ENCODE data around the gene TPPP2. TPM values are rescaled to one million over a fixed set of nuclear protein-coding genes. Genes with fewer than 3 reads are reported as not detected.

TPPP2 gene
- polyA plus RNA-seq, 1 of the 3 experiments (the other 2 are of a cell fraction), result not detected

DNA sequence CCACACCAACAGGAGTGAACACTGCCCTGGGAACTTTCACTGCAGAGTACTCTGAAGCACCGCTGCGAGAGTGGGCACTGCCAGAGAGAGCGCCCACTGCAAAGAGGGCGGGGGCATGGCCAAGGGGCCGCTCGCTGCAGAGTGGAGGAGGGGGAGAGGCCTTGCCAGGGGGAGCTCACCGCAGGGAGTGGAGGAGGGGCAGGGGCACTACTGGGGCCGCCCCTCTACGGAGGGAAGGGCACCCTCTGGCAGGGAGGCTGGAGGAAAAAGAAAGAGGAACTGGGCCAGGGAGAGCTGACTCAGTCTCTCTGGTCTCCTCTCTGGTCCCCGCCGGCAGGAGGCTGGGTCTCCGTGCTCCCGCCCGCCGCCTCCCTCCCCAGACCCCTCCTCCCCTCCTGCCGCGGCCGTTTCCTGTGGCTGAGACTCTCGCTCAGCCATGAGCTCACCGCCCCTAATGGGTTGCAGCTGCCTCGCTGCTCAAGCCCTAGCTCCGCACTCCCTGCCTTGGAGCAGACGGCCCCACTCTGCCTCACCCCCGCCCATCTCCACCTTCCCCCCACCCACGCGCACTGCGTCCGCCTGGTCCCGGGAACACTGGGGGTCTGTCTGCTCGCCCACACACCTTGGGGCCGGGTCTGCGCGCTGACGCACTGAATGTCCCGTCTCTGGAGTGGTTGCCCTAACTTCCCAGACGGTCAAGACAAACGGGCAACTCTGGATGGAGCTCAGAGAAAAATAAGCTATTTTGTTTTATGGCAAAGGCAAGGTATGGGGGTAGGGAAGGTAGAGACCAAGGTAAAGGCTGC, 41.4 kb downstream of the TPPP2 start:
- peaks cover 22 to 37% of the 10 kb centered on the region in 2 experiments for H3K4me1 ChIP-seq (ENCODE audit: control insufficient read depth in 1 of 2, insufficient read depth in 2 of 2, low read depth in 1 of 2, low read length in 1 of 2)
- 5% methylated on average over 26 of the region's 37 CpGs for WGBS (ENCODE audit: low lambda C conversion rate)
- no peaks in the 10 kb centered on the region for H3K9me2 ChIP-seq
- peak overlapping the region; percentile 81 to 89 for H3K4me3 ChIP-seq (ENCODE audit: low read depth in 2 of 2, low read length in 1 of 2)
- no peak overlapping the region; the same call in 1 of the 2 replicates for H2AFZ ChIP-seq (ENCODE audit: low read depth)
- no peaks in the 10 kb centered on the region for H3K9me3 ChIP-seq
- peak overlapping the region; percentile 98 to 99 for H3K27ac ChIP-seq (ENCODE audit: low read depth in 2 of 2, low read length in 1 of 2)
- 0 out of 2 replicates have a peak, but pooled peaks cover 8% of the 10 kb centered on the region for H4K20me1 ChIP-seq (ENCODE audit: insufficient read depth)
- H3K9ac ChIP-seq, result peak overlapping the region; percentile 93
- peak in 1 of 2 experiments; percentile 25; a peak in 1 of 4 replicates for TF ChIP-seq EP300 (IDR thresholded peaks at IDR 0.05; ENCODE audit: borderline replicate concordance in 1 of 2, low read depth in 1 of 2, low read length in 1 of 2)
- TF ChIP-seq CHD2 (IDR thresholded peaks at IDR 0.05; ENCODE audit: low read length, partially characterized antibody), result peak; percentile 73
- no peak for TF ChIP-seq RXRA (IDR thresholded peaks at IDR 0.05; ENCODE audit: borderline replicate concordance, low read depth)
- peak; percentile 55; the same call in 1 of the 2 replicates for TF ChIP-seq TAF1 (IDR thresholded peaks at IDR 0.05; ENCODE audit: borderline replicate concordance, low read depth, low read length)
- TF ChIP-seq, protein P1, sequence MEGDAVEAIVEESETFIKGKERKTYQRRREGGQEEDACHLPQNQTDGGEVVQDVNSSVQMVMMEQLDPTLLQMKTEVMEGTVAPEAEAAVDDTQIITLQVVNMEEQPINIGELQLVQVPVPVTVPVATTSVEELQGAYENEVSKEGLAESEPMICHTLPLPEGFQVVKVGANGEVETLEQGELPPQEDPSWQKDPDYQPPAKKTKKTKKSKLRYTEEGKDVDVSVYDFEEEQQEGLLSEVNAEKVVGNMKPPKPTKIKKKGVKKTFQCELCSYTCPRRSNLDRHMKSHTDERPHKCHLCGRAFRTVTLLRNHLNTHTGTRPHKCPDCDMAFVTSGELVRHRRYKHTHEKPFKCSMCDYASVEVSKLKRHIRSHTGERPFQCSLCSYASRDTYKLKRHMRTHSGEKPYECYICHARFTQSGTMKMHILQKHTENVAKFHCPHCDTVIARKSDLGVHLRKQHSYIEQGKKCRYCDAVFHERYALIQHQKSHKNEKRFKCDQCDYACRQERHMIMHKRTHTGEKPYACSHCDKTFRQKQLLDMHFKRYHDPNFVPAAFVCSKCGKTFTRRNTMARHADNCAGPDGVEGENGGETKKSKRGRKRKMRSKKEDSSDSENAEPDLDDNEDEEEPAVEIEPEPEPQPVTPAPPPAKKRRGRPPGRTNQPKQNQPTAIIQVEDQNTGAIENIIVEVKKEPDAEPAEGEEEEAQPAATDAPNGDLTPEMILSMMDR (IDR thresholded peaks at IDR 0.05), result no peak
- no peak for TF ChIP-seq ELF1 (IDR thresholded peaks at IDR 0.05)
- no peak for TF ChIP-seq NFIC (IDR thresholded peaks at IDR 0.05; ENCODE audit: borderline replicate concordance)
- peak; percentile 47; the same call in 1 of the 2 replicates for TF ChIP-seq POLR2AphosphoS5 (IDR thresholded peaks at IDR 0.05; ENCODE audit: low read depth, low read length)
- TF ChIP-seq NRF1 (IDR thresholded peaks at IDR 0.05; ENCODE audit: low read depth, low read length), result no peak
- TF ChIP-seq TCF12 (IDR thresholded peaks at IDR 0.05), result peak; percentile 90
- 0 out of 2 replicates have a peak, but pooled peaks have one; percentile 2 for TF ChIP-seq RAD21 (IDR thresholded peaks at IDR 0.05; ENCODE audit: low read length)
- TF ChIP-seq, protein P2, sequence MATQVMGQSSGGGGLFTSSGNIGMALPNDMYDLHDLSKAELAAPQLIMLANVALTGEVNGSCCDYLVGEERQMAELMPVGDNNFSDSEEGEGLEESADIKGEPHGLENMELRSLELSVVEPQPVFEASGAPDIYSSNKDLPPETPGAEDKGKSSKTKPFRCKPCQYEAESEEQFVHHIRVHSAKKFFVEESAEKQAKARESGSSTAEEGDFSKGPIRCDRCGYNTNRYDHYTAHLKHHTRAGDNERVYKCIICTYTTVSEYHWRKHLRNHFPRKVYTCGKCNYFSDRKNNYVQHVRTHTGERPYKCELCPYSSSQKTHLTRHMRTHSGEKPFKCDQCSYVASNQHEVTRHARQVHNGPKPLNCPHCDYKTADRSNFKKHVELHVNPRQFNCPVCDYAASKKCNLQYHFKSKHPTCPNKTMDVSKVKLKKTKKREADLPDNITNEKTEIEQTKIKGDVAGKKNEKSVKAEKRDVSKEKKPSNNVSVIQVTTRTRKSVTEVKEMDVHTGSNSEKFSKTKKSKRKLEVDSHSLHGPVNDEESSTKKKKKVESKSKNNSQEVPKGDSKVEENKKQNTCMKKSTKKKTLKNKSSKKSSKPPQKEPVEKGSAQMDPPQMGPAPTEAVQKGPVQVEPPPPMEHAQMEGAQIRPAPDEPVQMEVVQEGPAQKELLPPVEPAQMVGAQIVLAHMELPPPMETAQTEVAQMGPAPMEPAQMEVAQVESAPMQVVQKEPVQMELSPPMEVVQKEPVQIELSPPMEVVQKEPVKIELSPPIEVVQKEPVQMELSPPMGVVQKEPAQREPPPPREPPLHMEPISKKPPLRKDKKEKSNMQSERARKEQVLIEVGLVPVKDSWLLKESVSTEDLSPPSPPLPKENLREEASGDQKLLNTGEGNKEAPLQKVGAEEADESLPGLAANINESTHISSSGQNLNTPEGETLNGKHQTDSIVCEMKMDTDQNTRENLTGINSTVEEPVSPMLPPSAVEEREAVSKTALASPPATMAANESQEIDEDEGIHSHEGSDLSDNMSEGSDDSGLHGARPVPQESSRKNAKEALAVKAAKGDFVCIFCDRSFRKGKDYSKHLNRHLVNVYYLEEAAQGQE (IDR thresholded peaks at IDR 0.05; ENCODE audit: low read depth, low read length), result 0 out of 2 replicates have a peak, but pooled peaks have one; percentile 44
- TF ChIP-seq, protein P3, sequence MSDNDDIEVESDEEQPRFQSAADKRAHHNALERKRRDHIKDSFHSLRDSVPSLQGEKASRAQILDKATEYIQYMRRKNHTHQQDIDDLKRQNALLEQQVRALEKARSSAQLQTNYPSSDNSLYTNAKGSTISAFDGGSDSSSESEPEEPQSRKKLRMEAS (IDR thresholded peaks at IDR 0.05; ENCODE audit: low read depth), result peak; percentile 62
- TF ChIP-seq GABPA (IDR thresholded peaks at IDR 0.05; ENCODE audit: low read depth), result 0 out of 2 replicates have a peak, but pooled peaks have one; percentile 10
- H3K79me2 ChIP-seq (ENCODE audit: insufficient read depth), result peaks cover 57% of the 10 kb centered on the region
- peaks cover 30% of the 10 kb centered on the region for H3F3A ChIP-seq (replicated peaks; ENCODE audit: insufficient read depth)
- CTCF ChIA-PET, result interaction anchor here (0.9 to 13.2 kb wide), 17 partner anchors 10 to 101 kb away, joined by 3 to 296 read pairs (median 5); partner anchors contain the start of genes TMEM253, TPPP2 and ZNF219
- no peaks in the 10 kb centered on the region for H3K27me3 ChIP-seq (ENCODE audit: insufficient read depth)
- POLR2A ChIA-PET, result interaction anchor here (0.9 to 2.7 kb wide), 12 partner anchors 9 to 728 kb away, joined by 3 to 19 read pairs (median 8); partner anchors contain the start of genes PARP2, TMEM253 and ZNF219
- DNase-seq, result peak; percentile 95
- peak overlapping the region; percentile 95 for H3K4me2 ChIP-seq
- peaks cover 29 to 40% of the 10 kb centered on the region in 2 experiments for H3K36me3 ChIP-seq (replicated peaks in 1 of 2; ENCODE audit: control insufficient read depth in 1 of 2, insufficient read depth in 2 of 2, low read length in 1 of 2)
